SK-N-SH treated with all-trans-retinoic acid at 6 μM for 48 hours (cell line): Measurements from ENCODE around the gene AUTS2.

ENCODE experiments used
- ARNTL ChIP-seq: fragments of 450-650 bp; formaldehyde crosslinking; IDR thresholded peaks from 2 replicates; pipeline ENCODE4 v1.5.0; 2020; ENCODE audit warnings: low read depth, mild to moderate bottlenecking, moderate library complexity, borderline replicate concordance
- ESRRG ChIP-seq: fragments of 250-450 bp; sonication (Bioruptor Pico); IDR thresholded peaks from 2 replicates; pipeline ENCODE4 v1.6.1; 2021; ENCODE audit warnings: mild to moderate bottlenecking
- GLIS3 ChIP-seq: fragments of 250-450 bp; sonication (Bioruptor Pico); IDR thresholded peaks from 2 replicates; pipeline ENCODE4 v1.5.0; 2020; ENCODE audit warnings: mild to moderate bottlenecking, moderate library complexity
- PATZ1 ChIP-seq: fragments of 250-450 bp; sonication (Bioruptor Pico); IDR thresholded peaks from 2 replicates; pipeline ENCODE4 v1.8.0; 2020; ENCODE audit warnings: mild to moderate bottlenecking, moderate library complexity, borderline replicate concordance
- PPARA ChIP-seq: fragments of 250-450 bp; sonication (Bioruptor Pico); IDR thresholded peaks from 2 replicates; pipeline ENCODE4 v1.5.0; 2020; ENCODE audit warnings: mild to moderate bottlenecking, borderline replicate concordance
- SNAI2 ChIP-seq: fragments of 250-450 bp; sonication (Bioruptor Pico); IDR thresholded peaks from 2 replicates; pipeline ENCODE4 v1.5.0; 2020; ENCODE audit warnings: mild to moderate bottlenecking, moderate library complexity
- ZC3H10 ChIP-seq: fragments of 250-450 bp; sonication (Bioruptor Pico); IDR thresholded peaks from 2 replicates; pipeline ENCODE4 v1.5.1; 2021; ENCODE audit warnings: mild to moderate bottlenecking, moderate library complexity

- TF ChIP-seq SNAI2 (CRISPR knock-in tag) (no peak), PPARA (CRISPR knock-in tag) (no peak), PATZ1 (CRISPR knock-in tag) (no peak), ZC3H10 (CRISPR knock-in tag) (no peak), ESRRG (CRISPR knock-in tag) (no peak), ARNTL (CRISPR knock-in tag) (no peak), GLIS3 (no peak)
These were observed 65.9 kb downstream of the AUTS2 start for GRCh38 chr7:69663911-69664832.
